ENCODE results near the gene SREBF2. TPM values are rescaled to one million over a fixed set of nuclear protein-coding genes. Genes with fewer than 3 reads are reported as not detected.

Gene SREBF2
- total and polyA plus RNA-seq, 2 of the 8 experiments (the other 6 are each of a cell fraction or from before 2014, with no cell fraction given): 125 to 144 TPM

GRCh38 chr22:41844513-41844912, 11.6 kb downstream of the SREBF2 start:
- no peak overlapping the region for H2BK15ac ChIP-seq (ENCODE audit: low read length)
- no peak overlapping the region for H3K4me3 ChIP-seq (ENCODE audit: extremely low read depth in 1 of 4, insufficient read depth in 2 of 4, low read depth in 3 of 4, low read length in 4 of 4)
- ChIA-PET CTCF (ENCODE audit: partially characterized antibody) (interaction anchor here (1.4 to 3.8 kb wide), 3 partner anchors 10 to 148 kb away, joined by 3 to 33 read pairs (median 3); no protein-coding TSS in a partner anchor), POLR2A (ENCODE audit: partially characterized antibody) (interaction anchor here (0.7 to 8.7 kb wide), 7 partner anchors 10 to 84 kb away, joined by 3 to 85 read pairs (median 3); partner anchors contain the start of gene SREBF2)
- H3K27ac ChIP-seq (ENCODE audit: low read depth, low read length): no peak overlapping the region
- H2BK120ac ChIP-seq (replicated peaks; ENCODE audit: low read depth, low read length): no peak overlapping the region
- H3K4me1 ChIP-seq (replicated peaks in 1 of 4; ENCODE audit: control insufficient read depth in 3 of 4, insufficient read depth in 4 of 4, low read length in 3 of 4): peaks cover 11 to 38% (median 27%) of the 10 kb centered on the region in 4 experiments
- no peak overlapping the region for H4K5ac ChIP-seq (ENCODE audit: insufficient read length, low read depth, low read length)
- H3K14ac ChIP-seq (ENCODE audit: insufficient read length): no peak overlapping the region
- H3K36me3 ChIP-seq (ENCODE audit: control insufficient read depth in 2 of 4, insufficient read depth in 4 of 4, low read length in 3 of 4): peaks cover 0 to 30% (median 6%) of the 10 kb centered on the region in 4 experiments; a peak in 4 of 8 replicates
- H3K56ac ChIP-seq (replicated peaks; ENCODE audit: insufficient read length, low read depth, low read length): no peak overlapping the region
- H2BK20ac ChIP-seq (ENCODE audit: low read length): no peak overlapping the region
- peak overlapping the region; percentile 35 to 37 for H3K4me2 ChIP-seq (ENCODE audit: insufficient read depth in 1 of 2, low read depth in 2 of 2, low read length in 2 of 2)
- H3K23ac ChIP-seq (ENCODE audit: insufficient read length): no peak overlapping the region
- DNase-seq (ENCODE audit: low read depth in 1 of 2, low spot score in 2 of 2): no peak
- H4K8ac ChIP-seq (ENCODE audit: extremely low read depth, insufficient read depth, low read length): no peak overlapping the region
- H3K27me3 ChIP-seq (replicated peaks in 1 of 4; ENCODE audit: control insufficient read depth in 3 of 4, extremely low read depth in 1 of 4, insufficient read depth in 3 of 4, low read length in 3 of 4): no peaks in the 10 kb centered on the region
- TF ChIP-seq KDM4A (IDR thresholded peaks at IDR 0.05; ENCODE audit: low read depth, low read length, severe bottlenecking) (no peak), POLR2A (IDR thresholded peaks at IDR 0.05; ENCODE audit: control extremely low read depth in 1 of 2, low read depth in 2 of 2, low read length in 2 of 2) (0 out of 3 replicates have a peak, but pooled peaks of 1 of the 2 experiments have one; percentile 17)
- WGBS, 2 experiments (ENCODE audit: extremely low coverage in 1 of 2, insufficient coverage in 1 of 2, insufficient read length in 1 of 2, insufficient replicate concordance in 2 of 2, low coverage in 1 of 2, low lambda C conversion rate in 2 of 2, missing lambda C conversion rate in 1 of 2): 54% methylated on average over 3 of the region's 3 CpGs; no CpG with 5 or more reads in 1 of the 2 experiments
- H3K79me1 ChIP-seq (ENCODE audit: low read depth, low read length): peaks cover 28% of the 10 kb centered on the region
- H2BK12ac ChIP-seq (ENCODE audit: low read depth, low read length): no peak overlapping the region
- H3K79me2 ChIP-seq (ENCODE audit: control insufficient read depth in 1 of 2, insufficient read depth in 2 of 2, low read length in 2 of 2): peaks cover 48 to 99% of the 10 kb centered on the region in 2 experiments
- H4K91ac ChIP-seq (replicated peaks; ENCODE audit: insufficient read length, low read length): peak overlapping the region; percentile 29
- peaks cover 23 to 42% of the 10 kb centered on the region in 2 experiments for H4K20me1 ChIP-seq (replicated peaks in 1 of 2; ENCODE audit: control insufficient read depth in 1 of 2, insufficient read depth in 2 of 2, low read length in 2 of 2)
- no peak overlapping the region for H3K9ac ChIP-seq (replicated peaks in 1 of 4; ENCODE audit: extremely low read depth in 1 of 4, low read depth in 3 of 4, low read length in 3 of 4)
- H2BK5ac ChIP-seq (ENCODE audit: low read depth, low read length): no peak overlapping the region
- no peaks in the 10 kb centered on the region for H3K9me3 ChIP-seq (ENCODE audit: insufficient read depth in 2 of 2, low read depth in 1 of 2, low read length in 1 of 2)
- no peak overlapping the region for H3K4ac ChIP-seq (replicated peaks; ENCODE audit: insufficient read length, low read depth, low read length)
- no peak for FAIRE-seq
- no peak overlapping the region for H3K18ac ChIP-seq (ENCODE audit: extremely low read depth, low read length)
- H2AFZ ChIP-seq (ENCODE audit: low read length): no peak overlapping the region
- H2AK5ac ChIP-seq (ENCODE audit: low read depth, low read length): no peak overlapping the region; the same call in 1 of the 2 replicates
- no peaks in the 10 kb centered on the region for H3K23me2 ChIP-seq (ENCODE audit: low read depth, low read length)

Data from H1 (cell line).